IMR-90 (cell line): ENCODE results near the gene COL20A1.

Experiments used
- CTCF ChIP-seq: conservative IDR thresholded peaks from 2 replicates; pipeline ENCODE4 v1.5.1; 2012; ENCODE audit warnings: mild to moderate bottlenecking, low read depth, low read length, improper control_type of control experiment
- RFX5 ChIP-seq: IDR thresholded peaks from 2 replicates; pipeline ENCODE4 v1.8.0; 2012; ENCODE audit warnings: low read depth, mild to moderate bottlenecking, low read length, moderate library complexity
- TF ChIP-seq, protein P1 (sequence below): fragments of 150-350 bp; IDR thresholded peaks from 2 replicates; pipeline ENCODE4 v1.6.1; 2017; ENCODE audit warnings: mild to moderate bottlenecking, antibody characterized with exemption, low read length, low read depth

DNA sequence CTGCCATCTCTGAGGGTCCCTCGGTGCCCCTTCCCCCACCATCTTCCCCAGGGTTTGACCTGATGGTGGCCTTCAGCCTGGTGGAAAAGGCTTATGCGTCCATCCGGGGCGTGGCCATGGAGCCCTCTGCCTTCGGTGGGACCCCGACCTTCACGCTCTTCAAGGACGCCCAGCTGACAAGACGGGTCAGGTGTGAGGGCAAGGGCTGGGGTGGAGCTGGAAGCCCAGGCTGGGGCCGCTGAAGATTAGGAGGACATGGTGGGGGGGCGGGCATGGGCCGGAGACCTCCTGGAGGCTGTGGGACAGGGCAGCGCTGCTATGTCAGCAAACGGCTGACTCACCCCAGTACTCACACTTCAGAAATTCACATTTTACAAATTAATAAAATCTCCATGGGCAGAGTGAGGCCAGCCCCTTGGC, 23.5 kb downstream of the COL20A1 start:
- TF ChIP-seq CTCF (no peak), RFX5 (no peak)
- TF ChIP-seq, protein P1, sequence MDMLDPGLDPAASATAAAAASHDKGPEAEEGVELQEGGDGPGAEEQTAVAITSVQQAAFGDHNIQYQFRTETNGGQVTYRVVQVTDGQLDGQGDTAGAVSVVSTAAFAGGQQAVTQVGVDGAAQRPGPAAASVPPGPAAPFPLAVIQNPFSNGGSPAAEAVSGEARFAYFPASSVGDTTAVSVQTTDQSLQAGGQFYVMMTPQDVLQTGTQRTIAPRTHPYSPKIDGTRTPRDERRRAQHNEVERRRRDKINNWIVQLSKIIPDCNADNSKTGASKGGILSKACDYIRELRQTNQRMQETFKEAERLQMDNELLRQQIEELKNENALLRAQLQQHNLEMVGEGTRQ, result no peak
